Measurements from ENCODE around the gene PCBP4. TPM values are rescaled to one million over a fixed set of nuclear protein-coding genes. Genes with fewer than 3 reads are reported as not detected.

The PCBP4 gene
- total and polyA plus RNA-seq, 4 experiments from 2014 or later: 13.0 to 20.5 (median 19.1) TPM

GRCh38 chr3:51961602-51962569 is 5.4 kb downstream of the PCBP4 start:
- no peak overlapping the region for H3K4me3 Mint-ChIP-seq
- POLR2A ChIA-PET (ENCODE audit: partially characterized antibody): interaction anchor here (0.6 to 1.3 kb wide), 4 partner anchors 9 to 13 kb away, joined by 3 to 7 read pairs (median 3); partner anchors contain the start of genes ABHD14A and ABHD14B
- Histone ChIP-seq H3K9me3 (ENCODE audit: control insufficient read depth in 1 of 2, low read length in 2 of 2) (no peaks in the 10 kb centered on the region), H3K36me3 (ENCODE audit: insufficient read depth, low read length) (no peaks in the 10 kb centered on the region), H3K27ac (ENCODE audit: low read depth, low read length) (no peak overlapping the region), H3K4me3 (ENCODE audit: low read length in 2 of 2) (no peak overlapping the region), H3K4me1 (ENCODE audit: insufficient read depth, low read length) (peaks cover 14% of the 10 kb centered on the region), H3K27me3 (ENCODE audit: insufficient read depth, low read length) (no peaks in the 10 kb centered on the region)
- intact Hi-C loops (cut with micrococcal nuclease): no loop called here
- H3K27ac Mint-ChIP-seq: no peak overlapping the region
- peaks cover 6 to 15% of the 10 kb centered on the region in 2 donors for H3K36me3 Mint-ChIP-seq
- H3K9me3 Mint-ChIP-seq: no peaks in the 10 kb centered on the region
- DNase-seq: no peak
- H3K4me1 Mint-ChIP-seq: peaks cover 7 to 19% (median 12%) of the 10 kb centered on the region in 4 donors
- H3K27me3 Mint-ChIP-seq: peaks cover 0 to 2% of the 10 kb centered on the region in 2 donors
- CTCF ChIA-PET (ENCODE audit: partially characterized antibody): interaction anchor here (0.9 to 1.2 kb wide), 3 partner anchors 9 to 22 kb away, joined by 4 to 5 read pairs (median 4); partner anchors contain the start of genes ABHD14B and ACY1

GRCh38 chr3:51961011-51961410 is 6.2 kb downstream of the PCBP4 start:
- Mint-ChIP-seq H3K27ac (no peak overlapping the region), H3K9me3 (no peaks in the 10 kb centered on the region), H3K27me3 (peaks cover 0 to 2% of the 10 kb centered on the region in 2 donors), H3K4me3 (no peak overlapping the region), H3K4me1 (peaks cover 7 to 17% (median 9%) of the 10 kb centered on the region in 4 donors), H3K36me3 (peaks cover 6 to 15% of the 10 kb centered on the region in 2 donors)
- H3K27me3 ChIP-seq (ENCODE audit: insufficient read depth, low read length): no peaks in the 10 kb centered on the region
- no peaks in the 10 kb centered on the region for H3K9me3 ChIP-seq (ENCODE audit: control insufficient read depth in 1 of 2, low read length in 2 of 2)
- H3K4me3 ChIP-seq (ENCODE audit: low read length in 2 of 2): no peak overlapping the region
- H3K36me3 ChIP-seq (ENCODE audit: insufficient read depth, low read length): no peaks in the 10 kb centered on the region
- no peak for DNase-seq
- peaks cover 14% of the 10 kb centered on the region for H3K4me1 ChIP-seq (ENCODE audit: insufficient read depth, low read length)
- intact Hi-C loops (cut with micrococcal nuclease): no loop called here
- H3K27ac ChIP-seq (ENCODE audit: low read depth, low read length): no peak overlapping the region
- ChIA-PET POLR2A (ENCODE audit: partially characterized antibody) (interaction anchor here (1.2 to 1.3 kb wide), 2 partner anchors 9 to 13 kb away, joined by 3 read pairs; partner anchors contain the start of gene ABHD14B), CTCF (ENCODE audit: partially characterized antibody) (interaction anchor here (1.2 kb wide), 1 partner anchor 13 kb away, joined by 5 read pairs; the partner anchor contains the start of gene ABHD14B)

- H3K27ac ChIP-seq (ENCODE audit: low read depth, low read length): no peak overlapping the region
These were observed 6.9 kb downstream of the PCBP4 start for GRCh38 chr3:51960386-51960785.

GRCh38 chr3:51959651-51960050 is 7.6 kb downstream of the PCBP4 start:
- H3K36me3 Mint-ChIP-seq: peaks cover 6 to 15% of the 10 kb centered on the region in 2 donors
- peaks cover 2% of the 10 kb centered on the region in 2 donors for H3K27me3 Mint-ChIP-seq
- Histone ChIP-seq H3K4me1 (ENCODE audit: insufficient read depth, low read length) (peaks cover 15% of the 10 kb centered on the region), H3K9me3 (ENCODE audit: control insufficient read depth in 1 of 2, low read length in 2 of 2) (no peaks in the 10 kb centered on the region), H3K27ac (ENCODE audit: low read depth, low read length) (no peak overlapping the region), H3K36me3 (ENCODE audit: insufficient read depth, low read length) (no peaks in the 10 kb centered on the region), H3K27me3 (ENCODE audit: insufficient read depth, low read length) (peaks cover 8% of the 10 kb centered on the region), H3K4me3 (ENCODE audit: low read length in 2 of 2) (no peak overlapping the region)
- intact Hi-C loops (cut with micrococcal nuclease): no loop called here
- peaks cover 0 to 6% (median 1%) of the 10 kb centered on the region in 4 donors for H3K4me1 Mint-ChIP-seq
- ChIA-PET POLR2A (ENCODE audit: partially characterized antibody) (no interaction called here), CTCF (ENCODE audit: partially characterized antibody) (no interaction called here)
- H3K9me3 Mint-ChIP-seq: no peaks in the 10 kb centered on the region
- DNase-seq: no peak
- no peak overlapping the region for H3K27ac Mint-ChIP-seq
- no peak overlapping the region for H3K4me3 Mint-ChIP-seq

More at GRCh38 chr3:51960386-51960785, 6.9 kb downstream of the PCBP4 start:
- intact Hi-C loops (cut with micrococcal nuclease): no loop called here
- H3K36me3 ChIP-seq (ENCODE audit: insufficient read depth, low read length): no peaks in the 10 kb centered on the region
- POLR2A ChIA-PET (ENCODE audit: partially characterized antibody): interaction anchor here (1.3 kb wide), 1 partner anchor 13 kb away, joined by 3 read pairs; the partner anchor contains the start of gene ABHD14B
- peaks cover 14% of the 10 kb centered on the region for H3K4me1 ChIP-seq (ENCODE audit: insufficient read depth, low read length)
- Mint-ChIP-seq H3K4me1 (peaks cover 6 to 11% (median 7%) of the 10 kb centered on the region in 4 donors), H3K27ac (no peak overlapping the region), H3K36me3 (peaks cover 6 to 15% of the 10 kb centered on the region in 2 donors), H3K9me3 (no peaks in the 10 kb centered on the region), H3K27me3 (peaks cover 0 to 2% of the 10 kb centered on the region in 2 donors), H3K4me3 (no peak overlapping the region)
- no peak for DNase-seq
- H3K4me3 ChIP-seq (ENCODE audit: low read length in 2 of 2): no peak overlapping the region
- CTCF ChIA-PET (ENCODE audit: partially characterized antibody): no interaction called here
- peaks cover 1% of the 10 kb centered on the region for H3K27me3 ChIP-seq (ENCODE audit: insufficient read depth, low read length)
- H3K9me3 ChIP-seq (ENCODE audit: control insufficient read depth in 1 of 2, low read length in 2 of 2): no peaks in the 10 kb centered on the region

GRCh38 chr3:51958603-51959521 is 8.4 kb downstream of the PCBP4 start:
- intact Hi-C loops (cut with micrococcal nuclease): no loop called here
- Mint-ChIP-seq H3K36me3 (peaks cover 6 to 15% of the 10 kb centered on the region in 2 donors), H3K27ac (no peak overlapping the region), H3K27me3 (peaks cover 2 to 8% of the 10 kb centered on the region in 2 donors), H3K4me3 (no peak overlapping the region), H3K9me3 (no peaks in the 10 kb centered on the region), H3K4me1 (peaks cover 0 to 6% (median 4%) of the 10 kb centered on the region in 4 donors)
- Histone ChIP-seq H3K4me3 (ENCODE audit: low read length in 2 of 2) (no peak overlapping the region), H3K4me1 (ENCODE audit: insufficient read depth, low read length) (peaks cover 15% of the 10 kb centered on the region), H3K27ac (ENCODE audit: low read depth, low read length) (no peak overlapping the region), H3K9me3 (ENCODE audit: control insufficient read depth in 1 of 2, low read length in 2 of 2) (no peaks in the 10 kb centered on the region), H3K36me3 (ENCODE audit: insufficient read depth, low read length) (no peaks in the 10 kb centered on the region), H3K27me3 (ENCODE audit: insufficient read depth, low read length) (peaks cover 8% of the 10 kb centered on the region)
- CTCF ChIA-PET (ENCODE audit: partially characterized antibody): interaction anchor here (0.7 kb wide), 1 partner anchor 1417 kb away, joined by 3 read pairs; no protein-coding TSS in a partner anchor
- POLR2A ChIA-PET (ENCODE audit: partially characterized antibody): interaction anchor here (1.8 to 2.3 kb wide), 2 partner anchors 9 to 15 kb away, joined by 5 to 9 read pairs; partner anchors contain the start of genes ABHD14A, ABHD14B and PCBP4
- no peak for DNase-seq

GRCh38 chr3:51957520-51958205 is 9.6 kb downstream of the PCBP4 start:
- ChIA-PET POLR2A (ENCODE audit: partially characterized antibody) (interaction anchor here (1.8 to 2.3 kb wide), 2 partner anchors 10 to 16 kb away, joined by 5 to 9 read pairs; partner anchors contain the start of genes ABHD14A, ABHD14B and PCBP4), CTCF (ENCODE audit: partially characterized antibody) (interaction anchor here (1.4 kb wide), 1 partner anchor 16 kb away, joined by 8 read pairs; the partner anchor contains the start of gene ABHD14B)
- H3K27me3 Mint-ChIP-seq: peaks cover 5 to 12% of the 10 kb centered on the region in 2 donors
- no peak overlapping the region for H3K27ac Mint-ChIP-seq
- intact Hi-C loops (cut with micrococcal nuclease): loop anchor here (2.0 kb wide), 1 partner anchor 15 kb away; the partner anchor contains the start of gene PARP3
- Histone ChIP-seq H3K9me3 (ENCODE audit: control insufficient read depth in 1 of 2, low read length in 2 of 2) (no peaks in the 10 kb centered on the region), H3K4me3 (ENCODE audit: low read length in 2 of 2) (no peak overlapping the region), H3K27ac (ENCODE audit: low read depth, low read length) (no peak overlapping the region), H3K36me3 (ENCODE audit: insufficient read depth, low read length) (no peaks in the 10 kb centered on the region), H3K27me3 (ENCODE audit: insufficient read depth, low read length) (peaks cover 8% of the 10 kb centered on the region), H3K4me1 (ENCODE audit: insufficient read depth, low read length) (peaks cover 15% of the 10 kb centered on the region)
- DNase-seq: no peak
- peaks cover 6 to 15% of the 10 kb centered on the region in 2 donors for H3K36me3 Mint-ChIP-seq
- H3K4me3 Mint-ChIP-seq: no peak overlapping the region
- peaks cover 0 to 8% (median 4%) of the 10 kb centered on the region in 4 donors for H3K4me1 Mint-ChIP-seq
- no peaks in the 10 kb centered on the region for H3K9me3 Mint-ChIP-seq

All from CD4-positive, alpha-beta memory T cell (primary cell).